SIG-M5 (cell line): ENCODE results near the gene DHRS4L2.
"Not testable (repeated sequence)": the region's sequence is repeated elsewhere in the genome, so short reads cannot be mapped to it uniquely, and the experiment has no call there.

Experiments
- DNase-seq: peaks from one replicate; lab custom pipeline; 2025; lab: John Stamatoyannopoulos, UW

DHRS4L2 gene

GRCh38 chr14:24018978-24019377 is 30.2 kb downstream of the DHRS4L2 start:
- not testable (repeated sequence) for DNase-seq

DNA sequence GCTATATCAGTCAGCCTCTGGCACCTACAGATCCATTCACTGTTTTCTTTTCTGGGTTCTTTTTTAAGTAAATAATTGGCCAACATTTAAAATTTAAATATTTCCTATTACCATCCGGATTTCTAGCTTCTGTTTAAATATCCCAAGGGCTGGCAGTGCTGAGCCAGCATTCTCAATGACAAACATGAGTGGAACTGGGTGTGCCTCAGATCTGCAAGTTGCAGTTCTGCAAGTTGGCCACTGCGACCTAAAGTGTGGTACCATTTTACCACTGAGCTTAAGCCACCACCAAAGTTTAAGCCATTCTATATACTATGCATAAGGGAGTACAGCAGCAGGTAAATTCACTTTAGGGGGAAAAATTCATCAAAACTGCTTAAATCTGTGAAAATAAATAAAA is 31.2 kb downstream of the DHRS4L2 start:
- DNase-seq: not testable (repeated sequence)

DNA sequence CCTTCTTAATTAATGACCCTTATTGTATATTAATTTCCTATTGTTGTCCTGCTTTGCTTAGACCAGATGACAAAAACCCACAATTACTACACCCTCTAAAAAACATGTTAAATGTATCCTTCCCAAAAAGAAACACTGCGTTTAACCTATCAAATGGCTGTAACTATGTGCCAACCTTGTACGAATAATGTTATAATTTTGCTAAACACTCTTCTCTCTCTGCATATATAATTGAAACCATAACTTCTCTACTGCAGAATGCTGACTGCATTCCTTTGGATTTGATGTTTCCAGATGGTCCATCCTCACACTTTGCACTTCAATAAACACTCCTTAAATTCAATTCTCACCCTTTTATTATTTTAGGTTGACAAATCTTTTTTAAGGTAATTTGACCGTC is 31.8 kb downstream of the DHRS4L2 start:
- not testable (repeated sequence) for DNase-seq

GRCh38 chr14:24024939-24025418 is 36.2 kb downstream of the DHRS4L2 start:
- not testable (repeated sequence) for DNase-seq

GRCh38 chr14:24029687-24030086 is 41.0 kb downstream of the DHRS4L2 start:
- DNase-seq: not testable (repeated sequence)

DNA sequence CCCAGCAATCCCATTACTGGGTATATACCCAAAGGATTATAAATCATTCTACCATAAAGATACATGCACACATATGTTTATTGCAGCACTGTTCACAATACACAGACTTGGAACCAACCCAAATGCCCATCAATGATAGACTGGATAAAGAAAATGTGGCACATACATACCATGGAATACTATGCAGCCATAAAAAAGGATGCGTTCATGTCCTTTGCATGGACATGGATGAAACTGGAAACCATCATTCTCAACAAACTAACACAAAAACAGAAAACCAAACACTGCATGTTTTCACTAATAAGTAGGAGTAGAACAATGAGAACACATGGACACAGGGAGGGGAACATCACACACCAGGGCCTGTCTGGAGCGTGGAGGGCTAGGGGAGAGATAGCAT is 42.6 kb downstream of the DHRS4L2 start:
- DNase-seq: not testable (repeated sequence)

GRCh38 chr14:24032727-24033418 is 44.1 kb downstream of the DHRS4L2 start:
- peak; percentile 38 for DNase-seq

DNA sequence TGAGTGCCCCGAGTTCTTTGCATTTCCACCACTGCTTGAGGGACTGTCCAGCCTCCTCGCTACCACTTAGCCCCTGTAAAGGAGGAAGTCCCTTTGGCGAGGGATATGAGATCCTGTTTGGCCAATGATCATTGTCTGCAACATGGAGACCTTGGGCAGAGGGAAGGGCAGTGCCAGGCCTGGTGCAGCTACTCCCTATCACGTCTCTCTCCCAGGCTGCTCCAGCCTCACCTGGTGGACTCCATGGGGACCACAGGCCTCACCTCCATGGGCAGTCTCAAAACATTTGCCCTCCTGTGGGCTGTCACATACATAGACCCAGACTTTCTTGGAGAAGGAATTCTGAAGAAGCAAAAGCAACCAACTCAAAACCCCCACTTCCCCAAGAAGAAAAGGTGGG is 47.0 kb downstream of the DHRS4L2 start:
- not testable (repeated sequence) for DNase-seq

DNA sequence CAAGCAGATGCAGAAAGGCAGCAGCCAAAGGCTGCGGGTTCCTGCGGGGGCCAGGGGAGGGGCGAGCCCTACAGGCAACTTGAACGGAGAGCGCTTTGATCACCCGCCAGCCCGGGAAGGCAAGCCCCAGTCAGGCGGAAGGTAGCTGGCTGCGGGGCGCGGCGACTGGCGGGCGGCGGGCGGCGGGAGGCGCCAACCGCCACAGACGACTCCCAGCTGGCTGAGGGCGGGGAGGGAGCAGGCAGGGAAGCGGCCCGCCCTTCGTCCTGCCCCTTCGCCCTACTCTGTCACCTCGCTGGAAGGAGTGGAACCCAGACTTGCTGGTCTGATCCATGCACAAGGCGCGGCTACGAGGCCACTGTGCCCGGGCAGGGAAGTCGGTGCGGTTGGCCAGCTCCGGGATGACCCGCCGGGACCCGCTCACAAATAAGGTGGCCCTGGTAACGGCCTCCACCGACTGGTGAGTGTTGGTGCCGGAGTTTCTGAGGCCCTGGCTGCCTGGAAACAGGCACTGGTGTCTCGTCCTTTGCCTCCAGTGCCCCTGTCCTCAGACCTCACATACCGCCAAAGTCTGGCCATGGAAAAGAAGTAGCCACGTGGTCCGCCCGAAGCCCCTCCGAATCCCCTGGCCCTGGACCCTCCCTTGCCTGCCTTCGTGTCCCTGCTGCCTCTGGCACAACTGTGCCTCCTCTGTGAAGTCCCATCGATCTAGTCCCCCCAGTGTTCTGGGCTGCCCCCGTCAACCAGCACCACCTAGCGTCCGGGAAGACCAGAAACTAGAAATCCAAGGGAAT is 47.6 kb downstream of the DHRS4L2 start:
- no peak for DNase-seq

GRCh38 chr14:24036963-24037657 is 48.4 kb downstream of the DHRS4L2 start:
- DNase-seq: not testable (repeated sequence)

DNA sequence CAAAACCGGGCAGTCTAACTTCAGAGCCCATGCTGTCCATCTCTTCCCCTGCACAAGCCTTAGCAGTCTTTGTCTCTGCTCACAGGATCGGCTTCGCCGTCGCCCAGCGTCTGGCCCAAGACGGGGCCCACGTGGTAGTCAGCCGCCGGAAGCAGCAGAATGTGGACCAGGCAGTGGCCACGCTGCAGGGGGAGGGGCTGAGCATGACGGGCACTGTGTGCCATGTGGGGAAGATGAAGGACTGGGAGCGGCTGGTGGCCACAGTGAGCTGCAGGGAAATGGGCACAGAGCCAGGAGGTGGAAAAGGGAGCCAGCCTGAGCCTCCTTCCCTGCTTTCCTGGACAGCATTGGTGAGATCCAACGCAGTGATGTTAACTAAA is 48.9 kb downstream of the DHRS4L2 start:
- no peak for DNase-seq

DNA sequence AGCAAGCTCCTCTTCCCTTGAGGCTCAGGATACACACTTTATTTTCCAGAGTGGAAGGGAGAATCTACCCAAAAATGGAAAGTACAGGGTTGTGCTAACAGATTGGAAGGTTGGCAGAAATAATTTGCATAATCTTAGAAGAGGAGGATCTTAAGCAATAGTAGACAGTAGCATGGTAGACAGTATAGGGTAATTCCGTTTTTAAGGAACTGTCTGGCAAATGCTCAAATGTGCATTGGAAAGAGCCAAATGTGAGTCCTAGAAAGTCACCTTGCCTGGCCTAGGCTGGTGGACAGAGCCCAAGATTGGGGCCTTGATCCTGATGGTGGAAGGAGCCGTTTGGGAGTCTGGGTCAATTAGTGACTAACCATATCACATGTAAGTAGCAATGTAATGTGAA is 50.0 kb downstream of the DHRS4L2 start:
- DNase-seq: no peak

GRCh38 chr14:24040692-24041091 is 52.0 kb downstream of the DHRS4L2 start:
- no peak for DNase-seq

DNA sequence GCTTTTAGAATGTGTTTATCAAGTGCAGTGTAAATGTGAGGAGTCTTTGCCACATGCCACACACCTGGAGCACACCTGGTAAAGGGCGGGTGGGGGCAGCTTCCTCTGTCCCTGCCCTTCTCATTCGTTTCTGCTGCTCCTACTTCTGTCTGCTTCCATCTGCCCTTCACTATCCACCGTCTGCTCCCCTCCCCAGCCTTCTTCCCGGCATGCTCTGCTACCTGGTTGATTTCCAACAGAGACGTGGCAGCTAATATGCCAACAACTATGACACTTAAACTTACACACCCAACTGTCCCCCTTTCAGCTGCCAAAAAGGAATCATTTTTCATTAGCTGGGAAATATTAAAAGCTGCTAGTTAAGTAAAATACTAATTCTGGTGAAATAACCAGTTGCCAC is 54.0 kb downstream of the DHRS4L2 start:
- no peak for DNase-seq

GRCh38 chr14:24049002-24049401 is 60.3 kb downstream of the DHRS4L2 start:
- DNase-seq: not testable (repeated sequence)

DNA sequence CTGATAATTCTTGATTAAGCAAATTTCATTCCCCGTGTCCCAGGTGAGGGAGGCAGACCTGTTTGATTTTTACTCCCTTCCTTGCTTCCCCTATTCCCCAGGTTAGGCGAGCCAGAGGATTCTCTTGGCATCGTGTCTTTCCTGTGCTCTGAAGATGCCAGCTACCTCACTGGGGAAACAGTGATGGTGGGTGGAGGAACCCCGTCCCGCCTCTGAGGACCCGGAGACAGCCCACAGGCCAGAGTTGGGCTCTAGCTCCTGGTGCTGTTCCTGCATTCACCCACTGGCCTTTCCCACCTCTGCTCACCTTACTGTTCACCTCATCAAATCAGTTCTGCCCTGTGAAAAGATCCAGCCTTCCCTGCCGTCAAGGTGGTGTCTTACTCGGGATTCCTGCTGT is 62.0 kb downstream of the DHRS4L2 start:
- not testable (repeated sequence) for DNase-seq

- no peak for DNase-seq
These were observed 62.6 kb downstream of the DHRS4L2 start for GRCh38 chr14:24051176-24051788.

DNA sequence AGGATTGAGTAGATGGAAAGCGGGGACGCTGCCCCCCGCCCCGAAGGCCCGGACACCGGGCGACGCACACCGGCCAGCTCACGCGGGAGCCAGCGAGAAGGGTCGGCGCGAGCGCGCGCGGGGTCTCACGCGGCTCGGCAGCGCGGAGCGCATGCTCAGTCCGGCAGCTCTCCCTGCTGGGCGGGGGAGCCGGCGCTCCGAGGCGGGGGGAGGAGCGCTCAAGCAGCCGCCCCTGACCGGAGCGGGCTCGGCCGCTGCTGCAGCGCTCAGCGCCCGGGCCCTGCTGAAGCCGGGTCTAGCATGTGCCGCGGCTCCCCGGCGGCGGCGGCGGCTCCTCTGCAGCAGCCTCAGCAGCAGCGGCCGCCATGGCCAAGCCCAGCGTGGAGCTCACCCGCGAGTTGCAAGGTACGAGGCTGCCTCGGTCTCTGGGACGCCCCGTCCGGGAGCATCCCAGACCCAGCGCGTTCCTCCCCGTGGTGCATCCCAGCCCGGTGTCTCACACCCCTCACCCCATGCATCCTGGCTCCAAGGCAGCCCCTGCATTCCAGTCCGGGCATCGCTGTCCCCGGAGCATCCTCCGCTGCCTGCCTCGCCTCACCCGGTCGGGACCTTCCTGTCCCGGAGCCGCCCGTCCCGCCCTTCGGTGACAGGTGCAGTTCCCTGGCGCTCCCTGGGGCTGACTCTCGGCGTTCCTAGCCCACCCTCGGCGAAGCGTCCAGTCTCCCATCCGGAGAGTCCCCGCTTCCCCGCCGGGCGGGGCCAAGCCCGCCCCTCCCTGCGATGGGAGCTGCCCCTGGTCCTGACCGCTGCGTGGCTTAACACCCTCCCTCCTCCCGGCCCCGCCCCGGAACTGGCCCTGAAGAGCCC is 63.3 kb downstream of the DHRS4L2 start, which contains the start of gene CARMIL3:
CARMIL3 (plus strand) TSS at position 221 of the 867 bp plus-strand sequence; CDS start at position 366, 145 bp downstream.
- no peak for DNase-seq

- DNase-seq: no peak
These were observed 64.2 kb downstream of the DHRS4L2 start for GRCh38 chr14:24052656-24053547.
